ENCODE results near the gene EIF3D.

EIF3D gene

DNA sequence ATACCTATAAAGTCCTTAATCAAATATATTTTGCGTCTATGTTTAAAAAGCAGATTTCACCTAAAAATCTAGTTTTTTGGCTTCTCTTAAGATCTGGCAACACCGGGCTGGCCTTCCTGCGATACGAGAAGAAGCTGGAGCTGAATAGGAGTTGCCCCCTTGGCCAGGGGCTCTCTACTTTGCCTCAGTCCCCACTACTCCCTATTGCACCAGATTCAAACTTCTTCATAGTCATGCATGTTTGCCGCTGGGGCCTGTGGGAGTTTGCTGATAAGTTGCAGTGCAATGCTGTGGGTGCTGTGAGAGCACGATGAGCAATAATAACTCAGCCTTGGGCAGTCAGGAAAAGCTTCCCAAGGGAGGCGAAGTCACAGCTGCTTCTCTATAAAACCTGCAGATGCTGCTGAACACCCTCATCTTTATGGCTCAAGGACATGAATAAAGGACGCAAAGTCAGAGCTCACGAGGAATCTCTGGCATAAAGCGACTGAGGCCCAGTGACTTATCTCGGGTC is 15.2 kb upstream of the EIF3D start:
- no peaks in the 10 kb centered on the region for H3K9me3 ChIP-seq (ENCODE audit: insufficient read depth, low read depth, low read length)
- no peaks in the 10 kb centered on the region for H4K20me1 ChIP-seq (ENCODE audit: insufficient read depth, low read length, poor library complexity, severe bottlenecking)
- TF ChIP-seq, protein P1, sequence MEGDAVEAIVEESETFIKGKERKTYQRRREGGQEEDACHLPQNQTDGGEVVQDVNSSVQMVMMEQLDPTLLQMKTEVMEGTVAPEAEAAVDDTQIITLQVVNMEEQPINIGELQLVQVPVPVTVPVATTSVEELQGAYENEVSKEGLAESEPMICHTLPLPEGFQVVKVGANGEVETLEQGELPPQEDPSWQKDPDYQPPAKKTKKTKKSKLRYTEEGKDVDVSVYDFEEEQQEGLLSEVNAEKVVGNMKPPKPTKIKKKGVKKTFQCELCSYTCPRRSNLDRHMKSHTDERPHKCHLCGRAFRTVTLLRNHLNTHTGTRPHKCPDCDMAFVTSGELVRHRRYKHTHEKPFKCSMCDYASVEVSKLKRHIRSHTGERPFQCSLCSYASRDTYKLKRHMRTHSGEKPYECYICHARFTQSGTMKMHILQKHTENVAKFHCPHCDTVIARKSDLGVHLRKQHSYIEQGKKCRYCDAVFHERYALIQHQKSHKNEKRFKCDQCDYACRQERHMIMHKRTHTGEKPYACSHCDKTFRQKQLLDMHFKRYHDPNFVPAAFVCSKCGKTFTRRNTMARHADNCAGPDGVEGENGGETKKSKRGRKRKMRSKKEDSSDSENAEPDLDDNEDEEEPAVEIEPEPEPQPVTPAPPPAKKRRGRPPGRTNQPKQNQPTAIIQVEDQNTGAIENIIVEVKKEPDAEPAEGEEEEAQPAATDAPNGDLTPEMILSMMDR (conservative IDR thresholded peaks at IDR 0.05; ENCODE audit: low read length), result no peak
- TF ChIP-seq EZH2phosphoT487 (IDR thresholded peaks at IDR 0.05; ENCODE audit: borderline replicate concordance), result no peak
- no peak overlapping the region for H2AFZ ChIP-seq (ENCODE audit: low read length)
- H3K4me3 ChIP-seq (ENCODE audit: low read length, poor library complexity, severe bottlenecking), result no peak overlapping the region
- H3K27me3 ChIP-seq (ENCODE audit: insufficient read depth, low read length, poor library complexity, severe bottlenecking), result no peaks in the 10 kb centered on the region
- no peaks in the 10 kb centered on the region for H3F3A ChIP-seq (ENCODE audit: low read depth)
- H3K4me1 ChIP-seq (ENCODE audit: insufficient read depth, low read length, poor library complexity, severe bottlenecking), result no peaks in the 10 kb centered on the region
- H3K4me2 ChIP-seq (ENCODE audit: low read depth, low read length, poor library complexity, severe bottlenecking), result no peak overlapping the region
- H3K9ac ChIP-seq (ENCODE audit: low read depth, low read length, poor library complexity, severe bottlenecking), result no peak overlapping the region
- H3K36me3 ChIP-seq (ENCODE audit: insufficient read depth, low read length), result no peaks in the 10 kb centered on the region
- no peaks in the 10 kb centered on the region for H3K9me2 ChIP-seq (replicated peaks; ENCODE audit: low read depth, low read length)
- no peaks in the 10 kb centered on the region for H3K79me2 ChIP-seq (ENCODE audit: insufficient read depth, low read length)

DNA sequence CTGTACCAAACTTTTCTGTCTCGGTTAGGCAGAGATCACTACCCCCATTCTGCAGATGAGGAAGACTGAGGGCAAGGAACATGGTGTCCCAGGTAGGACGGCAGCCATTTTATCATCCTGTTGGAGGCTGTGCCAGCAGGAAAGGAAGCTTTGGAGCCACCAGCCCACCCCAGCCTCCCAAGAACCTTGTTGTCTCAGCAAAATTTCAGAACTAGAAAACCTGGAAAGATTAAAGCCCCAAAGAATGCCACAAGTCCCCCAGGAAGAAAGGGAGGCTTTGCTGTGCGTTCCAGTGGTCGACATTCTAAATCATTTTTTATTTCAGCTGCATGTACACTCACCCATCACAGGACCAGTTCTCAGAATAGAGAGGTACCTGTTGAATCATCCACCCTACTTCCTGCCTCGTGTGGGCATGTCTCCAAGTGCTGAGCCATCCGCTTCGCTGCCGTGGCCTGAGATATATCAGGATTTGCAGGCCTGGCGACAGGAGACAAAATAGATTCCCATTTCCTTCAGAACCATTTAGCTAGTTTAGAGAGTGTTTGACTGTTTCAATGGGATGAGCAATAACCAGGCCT is 13.0 kb upstream of the EIF3D start:
- Histone ChIP-seq H3F3A (ENCODE audit: low read depth) (no peaks in the 10 kb centered on the region), H4K20me1 (ENCODE audit: insufficient read depth, low read length, poor library complexity, severe bottlenecking) (no peaks in the 10 kb centered on the region), H3K9me2 (replicated peaks; ENCODE audit: low read depth, low read length) (no peaks in the 10 kb centered on the region), H3K79me2 (ENCODE audit: insufficient read depth, low read length) (no peaks in the 10 kb centered on the region), H3K27me3 (ENCODE audit: insufficient read depth, low read length, poor library complexity, severe bottlenecking) (peaks cover 3% of the 10 kb centered on the region), H3K36me3 (ENCODE audit: insufficient read depth, low read length) (no peaks in the 10 kb centered on the region), H3K4me1 (ENCODE audit: insufficient read depth, low read length, poor library complexity, severe bottlenecking) (no peaks in the 10 kb centered on the region), H3K9me3 (ENCODE audit: insufficient read depth, low read depth, low read length) (no peaks in the 10 kb centered on the region), H3K9ac (ENCODE audit: low read depth, low read length, poor library complexity, severe bottlenecking) (no peak overlapping the region), H3K4me3 (ENCODE audit: low read length, poor library complexity, severe bottlenecking) (no peak overlapping the region), H2AFZ (ENCODE audit: low read length) (no peak overlapping the region), H3K4me2 (ENCODE audit: low read depth, low read length, poor library complexity, severe bottlenecking) (no peak overlapping the region)
- no peak for TF ChIP-seq EZH2phosphoT487 (IDR thresholded peaks at IDR 0.05; ENCODE audit: borderline replicate concordance)
- TF ChIP-seq, protein P1 (conservative IDR thresholded peaks at IDR 0.05; ENCODE audit: low read length), result no peak

DNA sequence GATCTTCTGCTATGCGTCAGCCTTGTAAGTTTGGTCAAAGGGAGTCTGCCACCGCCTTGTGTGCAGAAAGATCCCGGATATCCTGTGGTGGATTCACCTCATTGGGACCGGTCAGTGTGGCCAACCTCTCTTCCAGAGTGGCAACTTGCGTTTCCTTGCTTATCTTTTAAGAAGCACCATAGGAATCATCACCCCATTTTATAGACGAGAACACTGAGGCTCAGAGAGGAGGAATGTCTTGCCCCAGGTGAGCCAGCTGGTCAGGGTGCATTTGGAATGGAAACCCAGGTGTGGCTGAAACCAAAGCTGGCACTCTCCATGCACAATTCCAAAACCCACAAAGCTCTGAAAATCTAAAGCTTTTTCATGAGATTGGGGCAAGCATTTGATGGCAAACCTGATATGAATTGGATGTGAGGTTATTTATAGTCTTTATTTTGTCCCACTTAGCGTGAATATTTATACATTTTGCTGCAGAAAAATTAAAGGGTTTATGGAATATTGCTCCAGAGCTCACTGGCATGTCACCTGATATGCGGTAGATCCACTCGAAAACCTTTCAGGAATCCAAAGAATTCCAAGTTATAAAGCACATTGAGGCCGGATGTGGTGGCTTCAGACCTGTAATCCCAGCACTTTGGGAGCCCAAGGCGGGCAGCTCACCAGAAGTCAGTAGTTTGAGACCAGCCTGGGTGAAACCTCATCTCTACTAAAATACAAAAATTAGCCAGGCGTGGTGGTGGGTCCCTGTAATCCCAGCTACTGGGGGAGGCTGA is 12.1 kb upstream of the EIF3D start:
- Histone ChIP-seq H3K27me3 (ENCODE audit: insufficient read depth, low read length, poor library complexity, severe bottlenecking) (peaks cover 3% of the 10 kb centered on the region), H3K36me3 (ENCODE audit: insufficient read depth, low read length) (no peaks in the 10 kb centered on the region), H3K79me2 (ENCODE audit: insufficient read depth, low read length) (no peaks in the 10 kb centered on the region), H2AFZ (ENCODE audit: low read length) (no peak overlapping the region), H3K4me2 (ENCODE audit: low read depth, low read length, poor library complexity, severe bottlenecking) (no peak overlapping the region), H3K9me3 (ENCODE audit: insufficient read depth, low read depth, low read length) (no peaks in the 10 kb centered on the region), H3F3A (ENCODE audit: low read depth) (no peaks in the 10 kb centered on the region), H3K9me2 (replicated peaks; ENCODE audit: low read depth, low read length) (no peaks in the 10 kb centered on the region), H3K4me1 (ENCODE audit: insufficient read depth, low read length, poor library complexity, severe bottlenecking) (no peaks in the 10 kb centered on the region), H3K9ac (ENCODE audit: low read depth, low read length, poor library complexity, severe bottlenecking) (no peak overlapping the region), H4K20me1 (ENCODE audit: insufficient read depth, low read length, poor library complexity, severe bottlenecking) (no peaks in the 10 kb centered on the region), H3K4me3 (ENCODE audit: low read length, poor library complexity, severe bottlenecking) (no peak overlapping the region)
- TF ChIP-seq, protein P1 (conservative IDR thresholded peaks at IDR 0.05; ENCODE audit: low read length), result no peak
- TF ChIP-seq EZH2phosphoT487 (IDR thresholded peaks at IDR 0.05; ENCODE audit: borderline replicate concordance), result no peak

Measured in Loucy (cell line).